Measurements from ENCODE around the gene MICAL3.

MICAL3 gene

DNA sequence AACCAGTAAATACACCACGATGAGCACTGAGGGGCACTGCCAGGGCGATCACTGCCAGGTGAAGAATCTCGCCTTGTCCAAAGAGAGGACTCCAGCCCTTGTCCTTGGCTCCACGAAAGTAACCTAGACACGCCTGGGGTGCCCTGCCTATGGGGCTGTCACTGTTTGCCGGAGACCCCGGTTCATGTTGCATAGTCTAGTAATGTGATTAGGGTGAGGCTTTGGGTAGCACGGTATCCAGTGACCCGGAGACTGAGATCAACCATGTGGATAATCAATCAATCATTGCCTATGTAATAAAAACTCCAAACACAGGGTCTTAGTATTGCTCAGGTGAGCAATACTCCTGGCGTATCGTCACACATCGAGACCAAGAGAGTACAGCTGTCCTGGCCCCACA, 190.9 kb downstream of the MICAL3 start:
- no peaks in the 10 kb centered on the region for H3K9me3 ChIP-seq
- peaks cover 39% of the 10 kb centered on the region for H3K36me3 ChIP-seq
- H3K4me1 ChIP-seq: peaks cover 83% of the 10 kb centered on the region
- H3K9ac ChIP-seq: 0 out of 2 replicates have a peak overlapping the region, but pooled peaks have one; percentile 21
- no peak overlapping the region for H3K4me3 ChIP-seq
- TF ChIP-seq Cebpa-rat (IDR thresholded peaks at IDR 0.05): no peak
- peak overlapping the region; percentile 74 for H3K4me2 ChIP-seq
- peaks cover 38% of the 10 kb centered on the region for H4K20me1 ChIP-seq
- peak overlapping the region; percentile 71 for H3K27ac ChIP-seq
- no peaks in the 10 kb centered on the region for H3K27me3 ChIP-seq

- H4K20me1 ChIP-seq: peaks cover 44% of the 10 kb centered on the region
- H3K4me3 ChIP-seq: 0 out of 2 replicates have a peak overlapping the region, but pooled peaks have one; percentile 8
- peaks cover 82% of the 10 kb centered on the region for H3K4me1 ChIP-seq
- peak overlapping the region; percentile 71 for H3K27ac ChIP-seq
- H3K9ac ChIP-seq: peak overlapping the region; percentile 21; the same call in 1 of the 2 replicates
- H3K27me3 ChIP-seq: no peaks in the 10 kb centered on the region
- peak overlapping the region; percentile 74 for H3K4me2 ChIP-seq
- no peak for TF ChIP-seq Cebpa-rat (IDR thresholded peaks at IDR 0.05)
- H3K36me3 ChIP-seq: peaks cover 39% of the 10 kb centered on the region
- no peaks in the 10 kb centered on the region for H3K9me3 ChIP-seq
These were observed 191.7 kb downstream of the MICAL3 start for GRCh38 chr22:17832665-17833064.

DNA sequence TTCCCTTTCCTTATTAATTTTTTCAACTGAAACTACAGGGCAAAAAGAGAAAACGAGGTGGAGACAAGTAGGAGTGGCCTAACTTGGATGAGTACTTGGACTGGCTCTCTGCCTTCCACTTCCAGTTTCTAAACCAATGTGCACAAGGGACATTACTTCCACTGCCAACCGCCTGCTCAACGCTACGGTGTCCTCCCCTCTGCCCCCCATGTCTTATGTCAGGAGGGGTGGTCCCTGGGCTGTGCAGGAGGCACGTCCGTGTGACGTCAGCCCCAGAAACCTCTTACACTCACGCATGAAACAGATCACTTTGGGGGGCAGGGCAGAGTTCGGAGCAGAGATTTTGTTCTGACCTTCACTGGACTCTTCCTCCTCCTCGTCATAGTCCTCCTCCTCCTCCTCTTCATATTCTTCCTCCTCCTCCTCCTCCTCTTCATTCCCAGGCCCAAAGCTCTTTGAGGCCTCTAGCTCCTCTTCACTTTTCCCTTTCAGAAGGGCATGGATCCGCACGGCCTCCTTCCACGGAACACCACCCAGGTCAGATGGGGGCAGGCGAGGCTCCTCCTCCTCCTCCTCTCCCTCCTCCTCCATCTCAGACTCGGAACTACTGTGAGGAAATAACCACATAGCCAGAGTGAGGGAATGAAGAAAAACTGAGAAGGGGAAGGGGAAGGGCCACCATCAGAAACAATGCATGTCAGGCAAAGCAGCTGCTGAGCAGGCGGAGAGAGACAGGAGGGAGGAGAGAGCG, 192.7 kb downstream of the MICAL3 start:
- H3K36me3 ChIP-seq: peaks cover 39% of the 10 kb centered on the region
- peak overlapping the region; percentile 71 for H3K27ac ChIP-seq
- H3K4me2 ChIP-seq: peak overlapping the region; percentile 74
- H3K9ac ChIP-seq: 0 out of 2 replicates have a peak overlapping the region, but pooled peaks have one; percentile 49
- H3K4me1 ChIP-seq: peaks cover 73% of the 10 kb centered on the region
- TF ChIP-seq Cebpa-rat (IDR thresholded peaks at IDR 0.05): no peak
- H4K20me1 ChIP-seq: peaks cover 44% of the 10 kb centered on the region
- H3K4me3 ChIP-seq: peak overlapping the region; percentile 15; the same call in 1 of the 2 replicates
- no peaks in the 10 kb centered on the region for H3K27me3 ChIP-seq
- no peaks in the 10 kb centered on the region for H3K9me3 ChIP-seq

GRCh38 chr22:17830043-17830961, 194.1 kb downstream of the MICAL3 start:
- H3K36me3 ChIP-seq: peaks cover 47% of the 10 kb centered on the region
- H3K4me3 ChIP-seq: peak overlapping the region; percentile 15; the same call in 1 of the 2 replicates
- TF ChIP-seq Cebpa-rat (IDR thresholded peaks at IDR 0.05): no peak
- H3K4me2 ChIP-seq: peak overlapping the region; percentile 74
- H3K4me1 ChIP-seq: peaks cover 59% of the 10 kb centered on the region
- peak overlapping the region; percentile 16; the same call in 1 of the 2 replicates for H3K9ac ChIP-seq
- no peaks in the 10 kb centered on the region for H3K9me3 ChIP-seq
- H4K20me1 ChIP-seq: peaks cover 34% of the 10 kb centered on the region
- H3K27ac ChIP-seq: peak overlapping the region; percentile 71; the same call in 1 of the 2 replicates
- no peaks in the 10 kb centered on the region for H3K27me3 ChIP-seq

DNA sequence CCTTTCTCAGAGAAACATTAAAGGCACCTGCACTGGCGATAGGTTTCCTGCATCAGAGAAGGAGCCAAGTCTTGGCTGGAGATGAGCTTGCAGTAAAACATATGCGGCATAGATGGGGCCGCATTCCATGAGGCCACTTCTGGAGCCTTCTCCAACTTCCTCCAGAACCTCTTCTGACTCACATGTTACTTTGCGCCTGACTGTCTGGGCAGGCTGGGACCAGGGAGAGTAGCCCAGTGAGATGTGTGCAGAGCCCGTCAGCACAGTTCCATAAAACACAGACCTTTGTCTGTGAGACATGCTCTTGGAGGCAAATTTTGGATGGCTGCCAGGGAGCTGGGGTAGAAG, 194.7 kb downstream of the MICAL3 start:
- no peak for TF ChIP-seq Cebpa-rat (IDR thresholded peaks at IDR 0.05)
- Histone ChIP-seq H3K9me3 (no peaks in the 10 kb centered on the region), H3K27me3 (no peaks in the 10 kb centered on the region), H4K20me1 (peaks cover 28% of the 10 kb centered on the region), H3K36me3 (peaks cover 50% of the 10 kb centered on the region), H3K4me1 (peaks cover 52% of the 10 kb centered on the region), H3K9ac (no peak overlapping the region), H3K4me2 (peak overlapping the region; percentile 74; the same call in 1 of the 2 replicates), H3K4me3 (no peak overlapping the region), H3K27ac (no peak overlapping the region)

- H3K4me2 ChIP-seq: no peak overlapping the region
- H3K9ac ChIP-seq: no peak overlapping the region
- no peaks in the 10 kb centered on the region for H3K9me3 ChIP-seq
- no peak for TF ChIP-seq Cebpa-rat (IDR thresholded peaks at IDR 0.05)
- no peak overlapping the region for H3K27ac ChIP-seq
- peaks cover 57% of the 10 kb centered on the region for H3K36me3 ChIP-seq
- H4K20me1 ChIP-seq: peaks cover 25% of the 10 kb centered on the region
- no peaks in the 10 kb centered on the region for H3K27me3 ChIP-seq
- H3K4me3 ChIP-seq: no peak overlapping the region
- peaks cover 42% of the 10 kb centered on the region for H3K4me1 ChIP-seq
These were observed 195.8 kb downstream of the MICAL3 start for GRCh38 chr22:17828502-17829080.

DNA sequence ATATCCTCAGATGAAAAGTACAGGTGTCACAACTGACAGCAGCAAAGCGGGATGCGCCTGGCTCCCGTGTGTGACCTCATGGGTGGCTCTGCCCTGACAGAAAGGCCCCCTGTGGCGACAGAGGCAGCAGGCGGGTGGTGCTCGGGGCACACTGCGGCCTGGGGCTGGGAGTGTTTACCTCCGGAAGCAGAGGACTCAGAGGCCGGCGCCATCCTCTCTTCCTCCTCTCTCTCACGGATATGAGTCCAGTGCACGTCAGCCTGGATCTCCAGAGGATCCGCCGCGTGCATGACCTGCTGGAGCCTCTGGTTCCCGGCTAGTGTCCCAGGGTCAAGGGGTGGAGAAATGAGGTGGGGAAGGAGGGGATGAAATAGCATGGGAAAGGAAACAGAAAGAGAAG, 196.9 kb downstream of the MICAL3 start:
- peaks cover 18% of the 10 kb centered on the region for H4K20me1 ChIP-seq
- H3K27ac ChIP-seq: no peak overlapping the region
- no peak for TF ChIP-seq Cebpa-rat (IDR thresholded peaks at IDR 0.05)
- no peaks in the 10 kb centered on the region for H3K27me3 ChIP-seq
- H3K36me3 ChIP-seq: peaks cover 59% of the 10 kb centered on the region
- H3K4me2 ChIP-seq: no peak overlapping the region
- H3K4me3 ChIP-seq: no peak overlapping the region
- peaks cover 30% of the 10 kb centered on the region for H3K4me1 ChIP-seq
- no peak overlapping the region for H3K9ac ChIP-seq
- H3K9me3 ChIP-seq: no peaks in the 10 kb centered on the region

DNA sequence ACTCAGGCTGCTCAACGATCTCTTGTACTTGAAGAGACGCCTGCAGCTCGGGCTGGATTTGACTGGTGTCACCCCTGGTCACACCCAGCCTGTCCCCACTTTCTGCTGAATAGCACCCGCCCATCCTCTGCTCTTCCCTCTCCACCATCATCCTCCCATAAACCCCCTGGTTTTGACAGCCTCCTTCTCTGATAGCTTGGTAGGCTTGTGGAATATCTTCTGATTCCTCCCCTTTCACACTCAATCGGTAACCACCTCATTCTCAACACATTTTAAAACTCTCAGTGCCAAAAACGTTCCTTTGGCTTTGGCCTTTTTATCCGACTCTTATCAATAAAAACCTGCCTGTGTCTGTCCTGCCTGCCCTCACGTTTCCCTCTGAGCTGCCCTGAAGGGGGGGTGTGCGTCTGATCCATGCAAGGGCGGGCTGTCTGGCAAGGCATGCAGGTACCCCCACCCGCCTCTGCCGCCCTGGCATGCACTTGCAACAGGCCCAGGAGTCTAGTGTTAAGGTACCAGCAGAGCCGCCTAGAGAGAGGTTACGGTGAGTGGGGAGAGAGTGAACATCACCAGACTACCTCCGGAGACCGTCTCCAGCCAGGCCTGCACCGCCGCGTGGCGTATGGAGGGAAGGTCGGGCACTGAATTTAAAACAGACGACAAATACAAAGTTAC, 198.3 kb downstream of the MICAL3 start:
- Histone ChIP-seq H3K9me3 (no peaks in the 10 kb centered on the region), H3K4me3 (no peak overlapping the region), H3K27ac (no peak overlapping the region), H3K4me1 (peaks cover 16% of the 10 kb centered on the region), H3K4me2 (no peak overlapping the region), H3K27me3 (no peaks in the 10 kb centered on the region), H3K36me3 (peaks cover 74% of the 10 kb centered on the region), H3K9ac (no peak overlapping the region), H4K20me1 (peaks cover 17% of the 10 kb centered on the region)
- no peak for TF ChIP-seq Cebpa-rat (IDR thresholded peaks at IDR 0.05)

DNA sequence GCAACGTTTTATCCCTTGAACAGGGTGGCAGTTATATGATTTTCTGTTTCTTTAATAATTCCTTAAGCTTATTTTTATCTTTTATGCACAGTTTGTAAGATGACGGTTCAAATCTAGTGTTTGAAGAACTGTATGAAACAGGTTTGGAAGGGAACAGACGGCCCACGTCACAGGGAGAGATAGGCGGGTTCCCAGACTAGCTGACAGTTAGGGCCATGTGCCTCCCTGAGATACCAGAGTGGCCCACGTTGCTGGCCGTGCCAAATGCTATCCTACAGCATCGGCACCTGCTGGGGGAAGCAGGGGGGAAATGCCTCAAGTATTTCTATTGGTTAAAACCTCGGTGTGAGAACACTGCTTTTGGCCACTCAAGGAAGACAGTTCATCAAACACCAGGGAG, 199.9 kb downstream of the MICAL3 start:
- H4K20me1 ChIP-seq: 0 out of 2 replicates have a peak, but pooled peaks cover 8% of the 10 kb centered on the region
- H3K4me1 ChIP-seq: peaks cover under 1% of the 10 kb centered on the region; the same call in 1 of the 2 replicates
- no peaks in the 10 kb centered on the region for H3K27me3 ChIP-seq
- TF ChIP-seq Cebpa-rat (IDR thresholded peaks at IDR 0.05): no peak
- H3K36me3 ChIP-seq: peaks cover 75% of the 10 kb centered on the region
- no peak overlapping the region for H3K4me2 ChIP-seq
- no peak overlapping the region for H3K4me3 ChIP-seq
- H3K9ac ChIP-seq: no peak overlapping the region
- no peaks in the 10 kb centered on the region for H3K9me3 ChIP-seq
- no peak overlapping the region for H3K27ac ChIP-seq

All from BLaER1 (cell line).